RWPE2 (cell line): ENCODE results near the gene ZNF524.

Source experiments
- ATAC-seq: fragments of 200-7000 bp; cut with Tn5 transposase; 3 replicates; pipeline ENCODE4 v1.9.1; 2021; ENCODE audit warnings: low read depth
- DNase-seq: peaks from one replicate; pipeline ENCODE4 v3.0.0-alpha.2; 2020; ENCODE audit warnings: low spot score
- H3K27ac ChIP-seq: fragments of 450-650 bp; 2 replicates; pipeline ENCODE4 v1.5.1; 2017; ENCODE audit warnings: mild to moderate bottlenecking; ENCODE audit not compliant: poor library complexity, severe bottlenecking
- H3K27me3 ChIP-seq: fragments of 250-450 bp; sonication (Bioruptor Pico); 2 replicates; pipeline ENCODE4 v1.5.1; 2021; ENCODE audit warnings: mild to moderate bottlenecking, moderate library complexity; ENCODE audit not compliant: insufficient read depth, poor library complexity, severe bottlenecking
- H3K36me3 ChIP-seq: fragments of 250-450 bp; sonication (Bioruptor Pico); 2 replicates; pipeline ENCODE4 v1.5.1; 2020; ENCODE audit warnings: low read depth, mild to moderate bottlenecking, moderate library complexity
- H3K4me1 ChIP-seq: fragments of 250-450 bp; sonication (Bioruptor Pico); 2 replicates; pipeline ENCODE4 v1.5.1; 2021; ENCODE audit warnings: mild to moderate bottlenecking, moderate library complexity; ENCODE audit not compliant: insufficient read depth, poor library complexity, severe bottlenecking
- H3K4me3 ChIP-seq: fragments of 250-450 bp; sonication (Bioruptor Pico); 2 replicates; pipeline ENCODE4 v1.5.1; 2021; ENCODE audit warnings: mild to moderate bottlenecking, moderate library complexity; ENCODE audit not compliant: severe bottlenecking
- H3K9me3 ChIP-seq: fragments of 250-450 bp; sonication (Bioruptor Pico); 2 replicates; pipeline ENCODE4 v1.5.1; 2021; ENCODE audit warnings: mild to moderate bottlenecking, moderate library complexity; ENCODE audit not compliant: severe bottlenecking
- TF ChIP-seq, protein P1 (sequence below): fragments of 450-650 bp; IDR thresholded peaks from one replicate; pipeline ENCODE4 v1.5.1; 2017; ENCODE audit warnings: mild to moderate bottlenecking, moderate library complexity; ENCODE audit not compliant: poor library complexity, severe bottlenecking

Gene ZNF524

DNA sequence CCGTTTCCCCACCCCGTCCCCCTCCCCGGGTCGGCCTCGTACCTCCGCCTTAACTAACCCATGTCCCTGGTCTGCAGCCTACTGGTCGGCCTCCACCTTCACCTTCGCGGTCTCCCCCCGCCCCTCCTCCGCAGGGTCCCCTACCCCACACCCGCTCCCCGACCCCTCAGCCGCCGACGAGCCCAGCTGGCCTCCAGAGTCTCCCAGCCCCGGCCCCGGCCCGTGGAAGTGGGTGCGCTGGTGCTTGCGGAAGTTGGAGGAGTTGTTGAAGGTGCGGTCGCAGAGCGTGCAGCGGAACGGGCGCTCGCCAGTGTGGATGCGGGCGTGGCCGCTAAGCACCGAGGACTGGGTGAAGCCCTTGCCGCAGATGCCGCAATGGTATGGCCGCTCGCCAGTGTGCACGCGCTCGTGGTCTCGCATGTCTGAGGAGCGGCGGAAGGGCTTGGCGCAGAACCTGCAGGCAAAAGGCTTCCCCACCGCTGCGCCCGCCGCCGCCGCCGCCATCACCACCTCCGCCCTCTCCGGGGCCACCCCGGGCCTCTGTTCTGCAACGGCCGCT is 21.7 kb downstream of the ZNF524 start:
- Histone ChIP-seq H3K36me3 (peaks cover 8% of the 10 kb centered on the region), H3K4me3 (no peak overlapping the region), H3K27ac (no peak overlapping the region), H3K4me1 (peaks cover 4% of the 10 kb centered on the region), H3K9me3 (no peaks in the 10 kb centered on the region), H3K27me3 (no peaks in the 10 kb centered on the region)
- TF ChIP-seq, protein P1, sequence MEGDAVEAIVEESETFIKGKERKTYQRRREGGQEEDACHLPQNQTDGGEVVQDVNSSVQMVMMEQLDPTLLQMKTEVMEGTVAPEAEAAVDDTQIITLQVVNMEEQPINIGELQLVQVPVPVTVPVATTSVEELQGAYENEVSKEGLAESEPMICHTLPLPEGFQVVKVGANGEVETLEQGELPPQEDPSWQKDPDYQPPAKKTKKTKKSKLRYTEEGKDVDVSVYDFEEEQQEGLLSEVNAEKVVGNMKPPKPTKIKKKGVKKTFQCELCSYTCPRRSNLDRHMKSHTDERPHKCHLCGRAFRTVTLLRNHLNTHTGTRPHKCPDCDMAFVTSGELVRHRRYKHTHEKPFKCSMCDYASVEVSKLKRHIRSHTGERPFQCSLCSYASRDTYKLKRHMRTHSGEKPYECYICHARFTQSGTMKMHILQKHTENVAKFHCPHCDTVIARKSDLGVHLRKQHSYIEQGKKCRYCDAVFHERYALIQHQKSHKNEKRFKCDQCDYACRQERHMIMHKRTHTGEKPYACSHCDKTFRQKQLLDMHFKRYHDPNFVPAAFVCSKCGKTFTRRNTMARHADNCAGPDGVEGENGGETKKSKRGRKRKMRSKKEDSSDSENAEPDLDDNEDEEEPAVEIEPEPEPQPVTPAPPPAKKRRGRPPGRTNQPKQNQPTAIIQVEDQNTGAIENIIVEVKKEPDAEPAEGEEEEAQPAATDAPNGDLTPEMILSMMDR: no peak
- no peak for ATAC-seq
- no peak for DNase-seq

DNA sequence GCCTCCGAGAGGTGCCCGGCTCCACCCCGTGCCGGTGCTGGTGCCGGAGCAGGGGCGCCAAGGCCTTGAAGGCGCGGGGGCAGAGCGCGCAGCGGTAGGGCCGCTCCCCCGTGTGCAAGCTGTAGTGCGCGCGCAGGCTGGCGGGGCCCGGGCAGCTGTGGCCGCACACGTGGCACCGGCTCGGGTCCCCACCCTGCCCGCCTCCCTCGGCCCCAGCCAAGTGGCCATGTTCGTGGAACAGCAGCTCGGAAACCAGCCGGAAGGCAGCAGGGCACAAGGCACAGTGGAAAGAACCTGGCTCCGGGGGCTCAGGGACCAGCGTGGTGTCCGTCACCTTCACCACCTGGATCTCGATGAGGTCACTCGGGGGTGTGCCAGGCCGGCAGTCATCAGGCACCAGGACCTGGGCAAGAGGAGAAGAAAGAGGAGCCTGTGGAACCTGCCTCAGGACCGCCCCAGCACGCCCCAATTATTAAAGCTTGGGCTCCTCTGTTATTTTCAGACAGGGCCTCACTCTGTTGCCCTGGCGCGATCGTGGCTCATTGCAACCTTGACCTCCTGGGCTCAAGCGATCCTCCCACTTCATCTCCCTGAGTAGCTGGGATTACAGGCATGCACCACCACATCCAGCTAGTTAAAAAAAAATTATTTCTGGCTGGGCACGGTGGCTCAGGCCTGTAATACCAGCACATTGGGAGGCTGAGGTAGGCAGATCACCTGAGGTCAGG is 22.3 kb downstream of the ZNF524 start:
- peaks cover 4% of the 10 kb centered on the region for H3K36me3 ChIP-seq
- no peak overlapping the region for H3K27ac ChIP-seq
- no peaks in the 10 kb centered on the region for H3K9me3 ChIP-seq
- H3K4me3 ChIP-seq: no peak overlapping the region
- no peak for DNase-seq
- ATAC-seq: no peak
- no peaks in the 10 kb centered on the region for H3K27me3 ChIP-seq
- peaks cover 4% of the 10 kb centered on the region for H3K4me1 ChIP-seq
- TF ChIP-seq, protein P1: no peak

DNA sequence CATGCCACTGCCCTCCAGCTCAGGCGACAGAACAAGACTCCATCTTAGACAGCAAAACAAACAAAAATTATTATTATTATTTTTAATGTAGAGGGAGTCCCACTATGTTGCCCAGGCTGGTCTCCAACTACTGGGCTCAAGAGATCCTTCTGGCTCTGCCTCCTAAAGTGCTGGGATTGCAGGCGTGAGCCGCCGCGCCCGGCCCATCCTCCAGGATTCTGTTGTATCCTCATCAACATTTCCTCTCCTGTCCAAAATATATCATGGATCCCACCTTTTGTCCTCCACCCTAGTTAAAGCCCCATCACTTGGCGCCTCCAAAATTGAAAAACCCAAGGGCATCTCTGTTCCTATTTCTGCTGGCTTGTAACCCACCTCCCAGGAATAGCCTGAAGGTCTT is 23.0 kb downstream of the ZNF524 start:
- Histone ChIP-seq H3K36me3 (no peaks in the 10 kb centered on the region), H3K4me3 (no peak overlapping the region), H3K27me3 (no peaks in the 10 kb centered on the region), H3K4me1 (peaks cover 4% of the 10 kb centered on the region), H3K9me3 (no peaks in the 10 kb centered on the region), H3K27ac (no peak overlapping the region)
- ATAC-seq (no peak), DNase-seq (no peak)
- TF ChIP-seq, protein P1: no peak

DNA sequence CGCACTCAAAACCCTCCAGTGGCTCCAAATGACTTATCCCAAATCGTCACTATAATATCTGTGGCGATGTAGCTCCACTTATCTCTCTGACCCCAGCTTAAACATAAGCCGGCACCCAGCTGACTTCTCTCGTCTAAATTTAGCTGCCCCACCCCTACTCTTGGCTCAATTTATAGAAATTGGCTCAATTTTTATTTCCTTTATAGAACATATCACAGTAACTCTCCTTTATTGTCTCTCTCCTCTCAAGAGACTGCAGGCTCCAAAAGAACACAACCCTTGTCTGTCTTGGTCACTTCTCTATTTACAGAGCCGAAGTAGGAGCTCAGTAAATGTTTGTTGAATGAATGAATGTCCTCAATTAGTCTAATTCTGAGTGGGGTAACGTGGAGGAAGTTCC is 23.5 kb downstream of the ZNF524 start:
- Histone ChIP-seq H3K36me3 (no peaks in the 10 kb centered on the region), H3K4me1 (peaks cover 4% of the 10 kb centered on the region), H3K27ac (peak overlapping the region; percentile 60), H3K4me3 (no peak overlapping the region), H3K27me3 (no peaks in the 10 kb centered on the region), H3K9me3 (no peaks in the 10 kb centered on the region)
- no peak for ATAC-seq
- DNase-seq: no peak
- TF ChIP-seq, protein P1: no peak
